ENCODE results near the gene SOCS3. TPM values are rescaled to one million over a fixed set of nuclear protein-coding genes. Genes with fewer than 3 reads are reported as not detected.

The SOCS3 gene
- total RNA-seq, 1 donor from 2014 or later = 5.4 TPM

GRCh38 chr17:78347453-78347852 is 12.4 kb downstream of the SOCS3 start:
- Mint-ChIP-seq H3K9me3 (ENCODE audit: low read depth) (no peaks in the 10 kb centered on the region), H3K4me3 (ENCODE audit: low read depth) (no peak overlapping the region), H3K27ac (no peak overlapping the region), H3K36me3 (ENCODE audit: insufficient read depth) (no peaks in the 10 kb centered on the region), H3K27me3 (peaks cover 39% of the 10 kb centered on the region), H3K4me1 (ENCODE audit: low read depth) (peaks cover 2% of the 10 kb centered on the region)
- DNase-seq (ENCODE audit: low spot score, unreplicated experiment) = no peak
- TF ChIP-seq CTCF (IDR thresholded peaks at IDR 0.05; ENCODE audit: unreplicated experiment) = no peak

- Mint-ChIP-seq H3K4me3 (ENCODE audit: low read depth) (no peak overlapping the region), H3K4me1 (ENCODE audit: low read depth) (no peaks in the 10 kb centered on the region), H3K27ac (no peak overlapping the region), H3K36me3 (ENCODE audit: insufficient read depth) (no peaks in the 10 kb centered on the region), H3K27me3 (peaks cover 39% of the 10 kb centered on the region), H3K9me3 (ENCODE audit: low read depth) (no peaks in the 10 kb centered on the region)
- no peak for DNase-seq (ENCODE audit: low spot score, unreplicated experiment)
- no peak for TF ChIP-seq CTCF (IDR thresholded peaks at IDR 0.05; ENCODE audit: unreplicated experiment)
These were observed 13.1 kb downstream of the SOCS3 start for GRCh38 chr17:78346605-78347250.

- H3K4me1 Mint-ChIP-seq (ENCODE audit: low read depth) = no peaks in the 10 kb centered on the region
- H3K9me3 Mint-ChIP-seq (ENCODE audit: low read depth) = no peaks in the 10 kb centered on the region
- no peak for DNase-seq (ENCODE audit: low spot score, unreplicated experiment)
- H3K27me3 Mint-ChIP-seq = peaks cover 39% of the 10 kb centered on the region
- no peaks in the 10 kb centered on the region for H3K36me3 Mint-ChIP-seq (ENCODE audit: insufficient read depth)
- no peak for TF ChIP-seq CTCF (IDR thresholded peaks at IDR 0.05; ENCODE audit: unreplicated experiment)
- no peak overlapping the region for H3K27ac Mint-ChIP-seq
- H3K4me3 Mint-ChIP-seq (ENCODE audit: low read depth) = no peak overlapping the region
These were observed 13.9 kb downstream of the SOCS3 start for GRCh38 chr17:78345791-78346494.

GRCh38 chr17:78345172-78345571 is 14.7 kb downstream of the SOCS3 start:
- no peaks in the 10 kb centered on the region for H3K36me3 Mint-ChIP-seq (ENCODE audit: insufficient read depth)
- no peak for DNase-seq (ENCODE audit: low spot score, unreplicated experiment)
- no peaks in the 10 kb centered on the region for H3K4me1 Mint-ChIP-seq (ENCODE audit: low read depth)
- no peak overlapping the region for H3K4me3 Mint-ChIP-seq (ENCODE audit: low read depth)
- H3K9me3 Mint-ChIP-seq (ENCODE audit: low read depth) = no peaks in the 10 kb centered on the region
- peak; percentile 13 for TF ChIP-seq CTCF (IDR thresholded peaks at IDR 0.05; ENCODE audit: unreplicated experiment)
- H3K27ac Mint-ChIP-seq = no peak overlapping the region
- H3K27me3 Mint-ChIP-seq = peaks cover 45% of the 10 kb centered on the region

GRCh38 chr17:78344666-78345065 is 15.2 kb downstream of the SOCS3 start:
- Mint-ChIP-seq H3K4me1 (ENCODE audit: low read depth) (no peaks in the 10 kb centered on the region), H3K36me3 (ENCODE audit: insufficient read depth) (no peaks in the 10 kb centered on the region), H3K4me3 (ENCODE audit: low read depth) (no peak overlapping the region), H3K27me3 (peaks cover 46% of the 10 kb centered on the region), H3K27ac (no peak overlapping the region), H3K9me3 (ENCODE audit: low read depth) (no peaks in the 10 kb centered on the region)
- no peak for TF ChIP-seq CTCF (IDR thresholded peaks at IDR 0.05; ENCODE audit: unreplicated experiment)
- no peak for DNase-seq (ENCODE audit: low spot score, unreplicated experiment)
